ENCODE data around the gene ST8SIA5. TPM values are rescaled to one million over a fixed set of nuclear protein-coding genes. Genes with fewer than 3 reads are reported as not detected.

ST8SIA5 gene
- total RNA-seq, 1 donor from 2014 or later, result 0.79 TPM

- no peaks in the 10 kb centered on the region for H3K27me3 Mint-ChIP-seq (ENCODE audit: low read depth)
- no peak overlapping the region for H3K27ac Mint-ChIP-seq (ENCODE audit: unreplicated experiment)
These were observed 31.5 kb downstream of the ST8SIA5 start for GRCh38 chr18:46725310-46725709.

DNA sequence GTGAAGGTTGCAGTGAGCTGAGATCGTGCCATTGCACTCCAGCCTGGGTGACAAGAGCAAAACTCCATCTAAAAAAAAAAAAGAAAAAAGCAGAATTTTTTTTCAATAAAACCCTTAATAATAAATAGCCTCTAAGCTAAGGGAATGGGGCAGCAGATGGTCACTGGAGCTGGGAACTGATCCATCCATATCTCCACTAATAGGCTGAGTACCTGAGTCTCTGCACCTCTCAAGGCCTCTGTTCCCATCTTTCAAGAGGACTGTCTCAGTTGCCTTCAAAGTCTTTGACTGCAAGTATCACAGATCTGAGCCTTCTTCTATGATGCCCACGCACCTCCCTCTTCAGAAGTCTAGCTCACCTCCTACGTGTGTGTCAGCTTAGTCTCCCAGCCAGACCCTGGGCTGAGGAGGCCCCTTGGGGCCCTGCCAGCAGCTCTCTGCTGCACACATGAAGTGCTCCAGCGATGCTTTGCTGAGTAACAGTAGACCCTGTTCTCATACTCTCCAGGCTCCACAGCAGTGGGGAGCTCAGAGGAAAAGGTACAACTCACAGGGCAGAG, 32.9 kb downstream of the ST8SIA5 start:
- Mint-ChIP-seq H3K27ac (ENCODE audit: unreplicated experiment) (no peak overlapping the region), H3K9me3 (peaks cover 3% of the 10 kb centered on the region), H3K4me1 (peaks cover 5% of the 10 kb centered on the region), H3K4me3 (no peak overlapping the region), H3K27me3 (ENCODE audit: low read depth) (peaks cover 3% of the 10 kb centered on the region), H3K36me3 (ENCODE audit: low read depth) (no peaks in the 10 kb centered on the region)
- TF ChIP-seq CTCF (conservative IDR thresholded peaks at IDR 0.05), result no peak
- DNase-seq (ENCODE audit: low read depth, low spot score), result no peak

More at GRCh38 chr18:46725310-46725709, 31.5 kb downstream of the ST8SIA5 start:
- no peak for DNase-seq (ENCODE audit: low read depth, low spot score)
- no peaks in the 10 kb centered on the region for H3K4me1 Mint-ChIP-seq
- peaks cover 9% of the 10 kb centered on the region for H3K9me3 Mint-ChIP-seq
- peaks cover 5% of the 10 kb centered on the region for H3K36me3 Mint-ChIP-seq (ENCODE audit: low read depth)
- no peak overlapping the region for H3K4me3 Mint-ChIP-seq
- no peak for TF ChIP-seq CTCF (conservative IDR thresholded peaks at IDR 0.05)

- no peak for TF ChIP-seq CTCF (conservative IDR thresholded peaks at IDR 0.05)
- Mint-ChIP-seq H3K4me3 (no peak overlapping the region), H3K4me1 (peaks cover 8% of the 10 kb centered on the region), H3K9me3 (no peaks in the 10 kb centered on the region), H3K27me3 (ENCODE audit: low read depth) (peaks cover 3% of the 10 kb centered on the region), H3K27ac (ENCODE audit: unreplicated experiment) (no peak overlapping the region), H3K36me3 (ENCODE audit: low read depth) (no peaks in the 10 kb centered on the region)
- DNase-seq (ENCODE audit: low read depth, low spot score), result no peak
These were observed 34.8 kb downstream of the ST8SIA5 start for GRCh38 chr18:46722051-46722450.

- Mint-ChIP-seq H3K9me3 (no peaks in the 10 kb centered on the region), H3K4me1 (peaks cover 8% of the 10 kb centered on the region), H3K27ac (ENCODE audit: unreplicated experiment) (no peak overlapping the region), H3K4me3 (no peak overlapping the region), H3K36me3 (ENCODE audit: low read depth) (no peaks in the 10 kb centered on the region), H3K27me3 (ENCODE audit: low read depth) (peaks cover 3% of the 10 kb centered on the region)
- no peak for DNase-seq (ENCODE audit: low read depth, low spot score)
- TF ChIP-seq CTCF (conservative IDR thresholded peaks at IDR 0.05), result no peak
These were observed 35.5 kb downstream of the ST8SIA5 start for GRCh38 chr18:46721331-46721730.

GRCh38 chr18:46720521-46720920, 36.3 kb downstream of the ST8SIA5 start:
- H3K9me3 Mint-ChIP-seq, result no peaks in the 10 kb centered on the region
- no peak overlapping the region for H3K4me3 Mint-ChIP-seq
- peaks cover 3% of the 10 kb centered on the region for H3K27me3 Mint-ChIP-seq (ENCODE audit: low read depth)
- TF ChIP-seq CTCF (conservative IDR thresholded peaks at IDR 0.05), result no peak
- H3K36me3 Mint-ChIP-seq (ENCODE audit: low read depth), result no peaks in the 10 kb centered on the region
- no peak for DNase-seq (ENCODE audit: low read depth, low spot score)
- peaks cover 8% of the 10 kb centered on the region for H3K4me1 Mint-ChIP-seq
- no peak overlapping the region for H3K27ac Mint-ChIP-seq (ENCODE audit: unreplicated experiment)

Measured in neural crest cell (in vitro differentiated cells).